CD8-positive, alpha-beta memory T cell (primary cell): ENCODE measurements around the gene FHAD1. TPM values are rescaled to one million over a fixed set of nuclear protein-coding genes. Genes with fewer than 3 reads are reported as not detected.

Experiments used
- CTCF ChIA-PET: fragments of 350-600 bp; sonication (Branson Sonifier 250); formaldehyde crosslinking; loops from one replicate; lab custom pipeline; 2021; ENCODE audit warnings: antibody characterized with exemption; lab: Charles Lee
- POLR2A ChIA-PET: fragments of 350-600 bp; sonication (Branson Sonifier 250); formaldehyde crosslinking; loops from one replicate; lab custom pipeline; 2021; ENCODE audit warnings: antibody characterized with exemption; lab: Charles Lee
- DNase-seq, 5 donors: peaks; one replicate each; pipeline versions ENCODE4 v3.0.0 to v3.0.0-alpha.2; 2020 to 2022; ENCODE audit warnings: mixed read lengths in 1 of 5
- H3K27ac ChIP-seq: one replicate; pipeline ENCODE4 v1.7.0; 2013; ENCODE audit warnings: low read depth, mild to moderate bottlenecking, low read length, moderate library complexity
- H3K27me3 ChIP-seq: 2 replicates; pipeline ENCODE4 v1.7.0; 2013; ENCODE audit warnings: low read length, mild to moderate bottlenecking; ENCODE audit not compliant: insufficient read depth, poor library complexity, severe bottlenecking
- H3K36me3 ChIP-seq: 2 replicates; pipeline ENCODE4 v1.7.0; 2013; ENCODE audit warnings: mild to moderate bottlenecking, low read length, moderate library complexity; ENCODE audit not compliant: insufficient read depth
- H3K4me1 ChIP-seq: 2 replicates; pipeline ENCODE4 v1.7.0; 2013; ENCODE audit warnings: mild to moderate bottlenecking, low read length, moderate library complexity; ENCODE audit not compliant: insufficient read depth
- H3K4me3 ChIP-seq: 2 replicates; pipeline ENCODE4 v1.7.0; 2013; ENCODE audit warnings: mild to moderate bottlenecking, low read length
- H3K9me3 ChIP-seq: 2 replicates; pipeline ENCODE4 v1.7.0; 2013; ENCODE audit warnings: mild to moderate bottlenecking, low read length
- H3K27ac Mint-ChIP-seq, 8 donors: one replicate each; pipeline ENCODE4 v1.8.0; 2020 to 2021; ENCODE audit warnings: mixed read lengths in 8 of 8, mild to moderate bottlenecking in 6 of 8, inconsistent platforms in 3 of 8, moderate library complexity in 3 of 8
- H3K27me3 Mint-ChIP-seq, 2 donors: one replicate each; pipeline ENCODE4 v1.8.0; 2020 to 2021; ENCODE audit warnings: mixed read lengths in 2 of 2, mild to moderate bottlenecking in 1 of 2, moderate library complexity in 1 of 2
- H3K36me3 Mint-ChIP-seq, 3 donors: one replicate each; pipeline ENCODE4 v1.8.0; 2020 to 2021; ENCODE audit warnings: mixed read lengths in 3 of 3, inconsistent platforms in 1 of 3, mild to moderate bottlenecking in 1 of 3
- H3K4me1 Mint-ChIP-seq, 3 donors: one replicate each; pipeline ENCODE4 v1.8.0; 2020 to 2021; ENCODE audit warnings: mixed read lengths in 3 of 3, inconsistent platforms in 1 of 3, mild to moderate bottlenecking in 1 of 3
- H3K4me3 Mint-ChIP-seq, 7 donors: one replicate each; pipeline ENCODE4 v1.8.0; 2020 to 2021; ENCODE audit warnings: mixed read lengths in 7 of 7, mild to moderate bottlenecking in 6 of 7, moderate library complexity in 4 of 7, inconsistent platforms in 2 of 7
- H3K9me3 Mint-ChIP-seq, 5 donors: one replicate each; pipeline ENCODE4 v1.8.0; 2020 to 2022; ENCODE audit warnings: mixed read lengths in 5 of 5, mild to moderate bottlenecking in 3 of 5, moderate library complexity in 2 of 5, inconsistent platforms in 1 of 5
- polyA plus RNA-seq: library from polyadenylated mRNA; unstranded; fragments of 300-500 nt; fragmentation: Illumina TruSeq; gene quantifications from one replicate; pipeline ENCODE4 v1.2.3, GENCODE V29; 2021
- total RNA-seq, 2 experiments: library from RNA; stranded (reverse); gene quantifications; one replicate each; pipeline ENCODE4 v1.2.3, GENCODE V29; 2021

Gene FHAD1
- total and polyA plus RNA-seq, 3 experiments from 2014 or later: not detected

GRCh38 chr1:15411593-15412137 is 164.6 kb downstream of the FHAD1 start:
- CTCF ChIA-PET: interaction anchor here (1.3 to 4.0 kb wide), 2 partner anchors 20 to 88 kb away, joined by 3 to 18 read pairs; no protein-coding TSS in a partner anchor
- no peaks in the 10 kb centered on the region for H3K27me3 Mint-ChIP-seq
- DNase-seq: peak in 4 of 5 donors; percentile 47 to 71 (median 57)

GRCh38 chr1:15412175-15412800 is 165.3 kb downstream of the FHAD1 start:
- no peaks in the 10 kb centered on the region for H3K36me3 ChIP-seq
- H3K4me1 Mint-ChIP-seq: peaks cover 78 to 85% (median 80%) of the 10 kb centered on the region in 3 donors
- H3K27ac Mint-ChIP-seq: peak overlapping the region; percentile 82 to 99 (median 97)
- no peaks in the 10 kb centered on the region for H3K27me3 Mint-ChIP-seq
- no peaks in the 10 kb centered on the region for H3K9me3 Mint-ChIP-seq
- peaks cover 69% of the 10 kb centered on the region for H3K4me1 ChIP-seq
- peak overlapping the region; percentile 90 for H3K27ac ChIP-seq
- no peaks in the 10 kb centered on the region for H3K27me3 ChIP-seq
- peak in 4 of 5 donors; percentile 58 to 77 (median 59) for DNase-seq
- H3K4me3 Mint-ChIP-seq: peak overlapping the region; percentile 91 to 99 (median 94)
- no peak overlapping the region for H3K4me3 ChIP-seq
- H3K36me3 Mint-ChIP-seq: peaks cover 3 to 41% (median 5%) of the 10 kb centered on the region in 3 donors
- POLR2A ChIA-PET: interaction anchor here (0.7 kb wide), 1 partner anchor 70 kb away, joined by 4 read pairs; no protein-coding TSS in a partner anchor
- H3K9me3 ChIP-seq: no peaks in the 10 kb centered on the region
- CTCF ChIA-PET: interaction anchor here (4.0 kb wide), 1 partner anchor 19 kb away, joined by 18 read pairs; no protein-coding TSS in a partner anchor

More at GRCh38 chr1:15411593-15412137, 164.6 kb downstream of the FHAD1 start:
- peaks cover 63% of the 10 kb centered on the region for H3K4me1 ChIP-seq
- H3K36me3 ChIP-seq: no peaks in the 10 kb centered on the region
- Mint-ChIP-seq H3K4me1 (peaks cover 78 to 85% (median 80%) of the 10 kb centered on the region in 3 donors), H3K36me3 (peaks cover 3 to 41% (median 5%) of the 10 kb centered on the region in 3 donors), H3K4me3 (peak overlapping the region; percentile 91 to 99 (median 94)), H3K27ac (peak overlapping the region; percentile 82 to 99 (median 97)), H3K9me3 (no peaks in the 10 kb centered on the region)
- peak overlapping the region; percentile 90 for H3K27ac ChIP-seq
- peak overlapping the region; percentile 80 for H3K4me3 ChIP-seq
- H3K9me3 ChIP-seq: no peaks in the 10 kb centered on the region
- no peaks in the 10 kb centered on the region for H3K27me3 ChIP-seq
- POLR2A ChIA-PET: interaction anchor here (0.7 kb wide), 1 partner anchor 70 kb away, joined by 4 read pairs; no protein-coding TSS in a partner anchor

GRCh38 chr1:15412843-15413242 is 165.8 kb downstream of the FHAD1 start:
- Mint-ChIP-seq H3K4me1 (peaks cover 78 to 85% (median 80%) of the 10 kb centered on the region in 3 donors), H3K4me3 (peak overlapping the region; percentile 91 to 99 (median 94)), H3K36me3 (peaks cover 3 to 41% (median 5%) of the 10 kb centered on the region in 3 donors), H3K27ac (peak overlapping the region; percentile 82 to 99 (median 97)), H3K9me3 (no peaks in the 10 kb centered on the region), H3K27me3 (no peaks in the 10 kb centered on the region)
- ChIA-PET CTCF (interaction anchor here (4.0 kb wide), 1 partner anchor 19 kb away, joined by 18 read pairs; no protein-coding TSS in a partner anchor), POLR2A (no interaction called here)
- H3K9me3 ChIP-seq: no peaks in the 10 kb centered on the region
- H3K4me1 ChIP-seq: peaks cover 73% of the 10 kb centered on the region
- no peak overlapping the region for H3K4me3 ChIP-seq
- H3K27ac ChIP-seq: peak overlapping the region; percentile 90
- H3K27me3 ChIP-seq: no peaks in the 10 kb centered on the region
- no peaks in the 10 kb centered on the region for H3K36me3 ChIP-seq
- no peak for DNase-seq

- Mint-ChIP-seq H3K27me3 (no peaks in the 10 kb centered on the region), H3K9me3 (no peaks in the 10 kb centered on the region), H3K4me1 (peaks cover 78 to 85% (median 78%) of the 10 kb centered on the region in 3 donors), H3K4me3 (peak overlapping the region; percentile 2 to 98 (median 76)), H3K36me3 (peaks cover 3 to 44% (median 5%) of the 10 kb centered on the region in 3 donors), H3K27ac (peak overlapping the region; percentile 32 to 99 (median 97))
- DNase-seq: no peak
- ChIA-PET POLR2A (no interaction called here), CTCF (no interaction called here)
- no peaks in the 10 kb centered on the region for H3K9me3 ChIP-seq
- peaks cover 64% of the 10 kb centered on the region for H3K4me1 ChIP-seq
- H3K4me3 ChIP-seq: no peak overlapping the region
- H3K36me3 ChIP-seq: no peaks in the 10 kb centered on the region
- no peak overlapping the region for H3K27ac ChIP-seq
- H3K27me3 ChIP-seq: no peaks in the 10 kb centered on the region
Observed at GRCh38 chr1:15413563-15414444, 166.8 kb downstream of the FHAD1 start.

- Mint-ChIP-seq H3K36me3 (peaks cover 3 to 44% (median 5%) of the 10 kb centered on the region in 3 donors), H3K27ac (peak overlapping the region; percentile 12 to 98 (median 89)), H3K27me3 (no peaks in the 10 kb centered on the region), H3K4me1 (peaks cover 73 to 81% (median 74%) of the 10 kb centered on the region in 3 donors), H3K4me3 (peak overlapping the region; percentile 2 to 91 (median 44)), H3K9me3 (no peaks in the 10 kb centered on the region)
- POLR2A ChIA-PET: no interaction called here
- H3K4me1 ChIP-seq: peaks cover 59% of the 10 kb centered on the region
- no peak for DNase-seq
- no peaks in the 10 kb centered on the region for H3K27me3 ChIP-seq
- no peak overlapping the region for H3K4me3 ChIP-seq
- CTCF ChIA-PET: no interaction called here
- H3K9me3 ChIP-seq: no peaks in the 10 kb centered on the region
- H3K27ac ChIP-seq: no peak overlapping the region
- no peaks in the 10 kb centered on the region for H3K36me3 ChIP-seq
Observed at GRCh38 chr1:15414445-15414983, 167.5 kb downstream of the FHAD1 start.

DNA sequence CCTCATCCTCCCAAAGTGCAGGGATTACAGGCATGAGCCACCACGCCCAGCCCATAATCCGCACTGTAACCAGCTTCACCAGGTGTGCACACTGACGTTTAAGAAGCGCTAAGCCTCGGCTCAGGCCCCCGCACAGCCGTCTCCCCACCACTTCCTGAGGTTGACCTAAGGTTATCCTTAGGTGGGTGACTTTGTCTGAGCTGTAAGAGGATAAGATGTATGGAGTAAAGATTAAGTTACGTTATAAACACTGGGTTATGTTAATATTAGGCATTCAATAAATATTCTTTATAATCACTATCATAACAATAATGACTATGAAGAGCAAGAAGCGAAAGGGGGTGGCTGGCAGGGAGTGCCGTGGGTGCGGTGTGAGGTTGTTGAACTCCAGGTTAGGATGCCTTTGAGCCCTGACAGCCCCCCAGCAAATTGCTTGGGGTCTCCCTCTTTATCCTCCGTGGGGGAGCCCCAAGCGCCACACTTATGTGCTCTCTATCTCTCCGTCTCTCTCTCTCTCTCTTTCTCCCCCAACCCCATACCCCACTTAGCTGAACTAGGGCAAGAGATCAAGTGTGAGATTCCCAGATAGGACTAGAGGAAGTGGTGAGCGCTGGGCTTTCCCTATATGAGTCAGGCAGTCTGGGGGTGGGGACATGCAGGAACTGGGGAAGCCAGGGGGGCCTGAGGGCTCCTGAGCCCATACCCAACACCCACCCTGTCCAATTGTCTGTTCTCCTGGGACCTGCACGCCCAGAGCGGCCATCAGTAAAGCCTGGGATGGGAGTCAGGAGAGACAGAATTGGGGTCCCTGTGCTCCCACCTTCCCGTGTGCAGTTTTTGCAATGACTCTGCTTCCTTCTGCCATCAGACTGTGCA is 170.3 kb downstream of the FHAD1 start:
- peak; percentile 37 to 80 (median 76) for DNase-seq
- H3K9me3 Mint-ChIP-seq: no peaks in the 10 kb centered on the region
- Histone ChIP-seq H3K36me3 (no peaks in the 10 kb centered on the region), H3K9me3 (no peaks in the 10 kb centered on the region), H3K4me3 (no peak overlapping the region), H3K4me1 (peaks cover 45% of the 10 kb centered on the region), H3K27ac (peak overlapping the region; percentile 73), H3K27me3 (no peaks in the 10 kb centered on the region)
- peaks cover 4 to 45% (median 5%) of the 10 kb centered on the region in 3 donors for H3K36me3 Mint-ChIP-seq
- ChIA-PET POLR2A (no interaction called here), CTCF (interaction anchor here (1.4 to 2.9 kb wide), 2 partner anchors 14 to 93 kb away, joined by 7 read pairs; no protein-coding TSS in a partner anchor)
- peak overlapping the region; percentile 86 to 99 (median 97) for H3K27ac Mint-ChIP-seq
- peak overlapping the region; percentile 52 to 91 (median 73) for H3K4me3 Mint-ChIP-seq
- no peaks in the 10 kb centered on the region for H3K27me3 Mint-ChIP-seq
- H3K4me1 Mint-ChIP-seq: peaks cover 72 to 80% (median 76%) of the 10 kb centered on the region in 3 donors
